Ishikawa (cell line): ENCODE data around the gene RNF213.

Experiments
- EP300 ChIP-seq: IDR thresholded peaks from 2 replicates; pipeline ENCODE4 v1.6.1; 2012; ENCODE audit warnings: borderline replicate concordance
- NFIC ChIP-seq: IDR thresholded peaks from 2 replicates; pipeline ENCODE4 v1.6.1; 2012
- TAF1 ChIP-seq: IDR thresholded peaks from 2 replicates; pipeline ENCODE4 v1.6.1; 2012; ENCODE audit warnings: low read depth, mild to moderate bottlenecking
- TCF12 ChIP-seq: IDR thresholded peaks from 2 replicates; pipeline ENCODE4 v1.6.1; 2012; ENCODE audit warnings: low read depth
- YY1 ChIP-seq: IDR thresholded peaks from 2 replicates; pipeline ENCODE4 v1.6.1; 2012; ENCODE audit warnings: low read depth

DNA sequence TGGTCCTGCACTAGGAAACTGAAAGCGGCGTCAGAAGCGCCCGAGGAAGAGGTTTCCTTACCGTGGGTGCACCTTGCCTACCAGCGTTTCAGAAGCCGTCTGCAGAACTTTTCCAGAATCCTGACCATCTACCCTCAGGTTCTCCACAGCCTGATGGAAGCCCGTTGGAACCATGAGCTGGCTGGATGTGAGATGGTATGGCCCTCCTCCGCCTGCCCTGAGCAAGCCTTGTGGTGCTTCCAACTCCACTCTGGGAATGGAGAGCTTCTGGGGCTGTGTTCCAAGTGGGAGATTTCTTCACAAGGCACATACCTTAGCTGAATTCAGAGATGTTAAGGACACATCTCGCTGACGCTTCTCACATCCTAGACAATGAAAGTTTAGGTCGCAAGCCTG is 102.5 kb downstream of the RNF213 start:
- TF ChIP-seq NFIC (no peak), YY1 (no peak), TAF1 (no peak), TCF12 (no peak), EP300 (no peak)
